NK-92 (cell line): Measurements from ENCODE around the gene UIMC1.

ENCODE experiments used
- DNase-seq: peaks from one replicate; lab custom pipeline; 2025; ENCODE audit not compliant: unreplicated experiment; lab: John Stamatoyannopoulos, UW

Gene UIMC1

DNA sequence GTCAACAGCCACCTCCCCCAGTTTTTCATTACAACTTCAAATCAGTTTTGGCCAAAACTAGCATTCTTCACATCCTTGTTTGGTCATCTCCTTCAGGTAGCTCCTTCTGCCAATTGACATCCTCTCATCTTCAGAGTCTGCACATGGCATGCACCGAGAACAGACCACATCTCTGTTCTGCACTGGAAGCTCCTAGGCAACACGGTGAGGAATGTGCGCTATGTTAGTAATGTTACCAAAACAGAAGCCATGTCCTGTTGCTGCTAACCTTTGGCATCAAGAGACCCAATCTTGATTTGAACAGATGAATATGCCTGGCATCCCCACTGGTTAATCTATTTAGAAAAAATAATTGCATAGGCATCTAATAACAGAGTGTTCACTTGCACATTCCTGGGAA, 102.3 kb downstream of the UIMC1 start:
- DNase-seq = no peak

DNA sequence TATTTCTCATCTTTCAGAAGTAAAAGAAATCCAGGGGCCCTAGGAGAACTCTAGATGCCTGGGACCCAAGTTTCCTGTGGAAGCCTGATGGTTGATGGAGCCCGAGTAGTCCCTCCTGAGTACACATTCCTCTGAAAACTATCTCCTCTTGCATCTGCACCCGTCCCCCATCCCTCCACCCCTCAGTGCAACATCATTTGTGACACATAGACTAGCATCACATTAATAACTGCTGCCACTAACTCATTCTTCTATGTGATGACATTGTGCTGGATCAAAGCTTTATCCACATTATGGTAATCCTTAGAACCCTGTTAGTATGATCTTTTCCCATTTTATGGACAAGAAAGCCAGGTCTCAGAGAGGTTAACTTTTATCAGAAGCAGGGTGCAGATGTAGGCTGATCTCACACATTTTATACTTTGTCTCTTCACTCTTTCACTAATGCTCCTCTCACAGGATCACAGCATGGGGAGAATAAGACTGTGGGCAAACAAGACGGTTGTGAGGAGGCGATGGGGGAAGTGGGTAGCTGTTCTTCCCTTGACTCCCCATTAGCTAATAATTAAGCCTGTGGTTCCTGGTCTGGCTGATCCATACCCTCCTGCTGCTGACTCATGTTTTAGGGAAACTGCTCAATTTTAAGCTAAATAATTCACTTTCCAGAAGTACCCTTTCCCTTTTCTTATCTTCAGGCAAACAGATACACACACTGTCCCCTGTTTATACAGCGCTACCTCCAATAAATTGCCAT, 103.5 kb downstream of the UIMC1 start:
- DNase-seq = no peak

DNA sequence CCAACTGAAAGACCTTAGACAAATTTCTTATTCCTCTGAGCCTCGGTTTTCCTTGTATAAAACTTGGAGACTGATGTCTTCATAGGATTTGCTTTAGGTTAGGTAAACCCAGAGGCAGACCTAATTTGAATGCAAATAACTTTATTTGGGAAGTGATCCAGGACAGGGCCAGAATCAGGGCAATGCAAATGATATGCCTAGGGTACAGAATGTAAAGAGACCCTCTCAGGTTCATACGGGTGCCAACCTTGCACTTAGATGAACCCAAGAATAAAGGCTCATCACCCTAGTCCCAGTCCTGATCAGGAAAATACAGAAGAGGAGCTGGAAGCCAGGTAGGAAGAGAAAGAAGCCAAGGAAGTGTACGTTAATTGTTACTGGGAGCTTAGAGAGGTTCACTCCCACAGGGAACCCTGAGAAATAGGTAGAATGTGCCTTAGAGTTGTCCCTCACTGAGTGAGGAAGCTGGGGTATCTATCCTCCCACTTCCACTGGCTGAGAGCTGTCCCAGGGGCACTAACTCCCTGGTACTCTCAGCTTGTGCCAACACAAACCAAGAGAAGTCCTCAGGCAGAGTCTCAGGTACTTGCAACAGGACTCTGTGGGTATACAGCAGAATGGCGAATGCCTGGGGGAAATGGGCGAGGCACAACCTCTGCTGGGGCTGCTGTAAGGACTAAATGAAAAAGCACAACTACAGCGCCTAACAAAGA, 104.3 kb downstream of the UIMC1 start:
- DNase-seq = no peak

DNA sequence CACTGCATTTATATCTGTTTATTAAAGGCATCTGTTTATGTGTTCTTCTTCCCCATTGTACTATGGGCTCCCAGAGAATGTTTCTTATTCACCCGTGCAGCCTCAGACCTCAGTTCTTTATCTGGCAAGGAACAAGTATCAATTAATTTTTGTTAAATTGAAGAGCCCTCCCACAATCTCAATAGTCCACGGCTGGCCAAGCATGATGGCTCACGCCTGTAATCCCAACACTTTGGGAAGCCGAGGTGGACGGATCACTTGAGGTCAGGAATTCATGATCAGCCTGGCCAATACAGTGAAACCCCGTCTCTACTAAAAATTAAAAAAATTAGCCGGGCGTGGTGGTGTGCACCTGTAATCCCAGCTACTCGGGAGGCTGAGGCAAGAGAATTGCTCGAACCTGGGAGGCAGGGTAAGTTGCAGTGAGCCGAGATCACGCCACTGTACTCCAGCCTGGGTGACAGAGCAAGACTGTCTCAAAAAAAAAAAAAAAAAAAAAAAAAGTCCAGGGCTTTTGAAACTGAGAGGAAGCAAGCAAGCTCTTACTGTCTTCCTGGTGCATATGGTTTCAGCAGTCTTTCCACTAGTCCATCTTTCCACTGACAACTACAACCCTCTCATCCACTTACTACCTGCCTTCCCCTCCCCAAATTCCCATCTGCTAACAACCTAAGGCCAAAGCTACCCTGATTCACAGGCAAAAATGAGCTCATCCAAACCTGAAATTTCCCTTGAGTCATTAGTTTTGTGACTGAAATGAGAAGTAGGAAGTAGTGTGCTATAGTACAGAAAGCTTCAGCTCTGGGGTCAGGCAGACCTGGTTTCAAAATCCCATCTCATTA, 105.1 kb downstream of the UIMC1 start:
- no peak for DNase-seq

DNA sequence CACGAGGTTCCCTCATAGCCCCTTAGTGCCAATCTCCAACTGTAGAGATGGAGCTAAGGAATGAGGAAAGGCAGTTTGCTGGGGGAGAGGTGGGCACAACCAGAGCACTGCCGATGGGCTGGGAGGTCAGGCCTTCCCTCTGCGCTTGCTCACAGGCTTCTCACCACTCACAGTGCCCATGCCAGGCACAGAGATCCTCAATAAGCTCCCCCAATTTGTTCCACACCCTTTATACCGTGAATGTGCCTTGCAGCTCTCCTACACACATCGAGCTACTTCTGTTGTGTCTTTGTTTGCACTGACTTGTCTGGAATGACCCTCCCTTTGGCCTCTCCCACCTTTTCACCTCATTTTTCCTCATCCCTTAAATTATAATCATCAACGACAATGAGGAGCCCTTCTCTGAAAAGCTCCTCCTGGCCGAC, 105.8 kb downstream of the UIMC1 start:
- no peak for DNase-seq

DNA sequence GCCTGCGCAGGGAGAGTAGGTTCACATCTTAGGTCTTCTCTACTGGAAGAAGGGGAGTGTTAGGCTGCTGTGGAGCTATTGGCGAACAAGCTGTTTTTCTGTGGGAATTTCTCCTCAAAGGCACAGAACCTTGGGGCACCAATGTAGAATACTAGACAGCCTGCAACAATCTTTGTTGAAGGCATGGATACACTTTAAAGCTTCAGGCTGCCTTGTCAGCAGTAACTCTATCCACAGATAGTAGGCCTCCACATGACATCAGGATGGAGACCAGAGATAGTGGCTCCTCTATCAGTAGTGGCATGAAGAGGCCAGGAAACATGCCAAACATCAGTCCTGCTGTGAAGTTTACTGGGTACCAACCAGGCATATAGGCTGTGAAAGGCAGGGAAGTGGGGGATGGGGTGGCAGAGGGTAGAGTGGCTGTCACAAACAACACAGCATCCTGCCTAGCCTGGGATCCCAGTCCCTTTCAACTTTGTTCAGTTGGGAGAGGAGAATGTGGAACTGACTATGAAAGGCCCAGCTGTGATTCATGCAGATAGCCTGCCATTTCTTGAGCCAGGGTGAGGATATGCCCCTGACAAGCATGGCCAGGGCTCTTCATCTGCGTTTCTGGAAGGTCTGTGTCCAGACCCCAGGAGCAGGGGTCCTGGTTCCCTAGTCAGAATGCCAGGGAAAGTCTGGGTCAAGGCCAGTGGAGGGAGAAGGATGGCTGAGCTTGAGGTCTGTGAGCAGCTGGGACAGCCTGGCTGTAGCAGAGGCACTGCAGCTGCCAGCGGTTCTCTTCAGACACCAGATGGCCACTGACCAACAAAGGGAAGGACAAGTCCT, 106.4 kb downstream of the UIMC1 start:
- DNase-seq = no peak

DNA sequence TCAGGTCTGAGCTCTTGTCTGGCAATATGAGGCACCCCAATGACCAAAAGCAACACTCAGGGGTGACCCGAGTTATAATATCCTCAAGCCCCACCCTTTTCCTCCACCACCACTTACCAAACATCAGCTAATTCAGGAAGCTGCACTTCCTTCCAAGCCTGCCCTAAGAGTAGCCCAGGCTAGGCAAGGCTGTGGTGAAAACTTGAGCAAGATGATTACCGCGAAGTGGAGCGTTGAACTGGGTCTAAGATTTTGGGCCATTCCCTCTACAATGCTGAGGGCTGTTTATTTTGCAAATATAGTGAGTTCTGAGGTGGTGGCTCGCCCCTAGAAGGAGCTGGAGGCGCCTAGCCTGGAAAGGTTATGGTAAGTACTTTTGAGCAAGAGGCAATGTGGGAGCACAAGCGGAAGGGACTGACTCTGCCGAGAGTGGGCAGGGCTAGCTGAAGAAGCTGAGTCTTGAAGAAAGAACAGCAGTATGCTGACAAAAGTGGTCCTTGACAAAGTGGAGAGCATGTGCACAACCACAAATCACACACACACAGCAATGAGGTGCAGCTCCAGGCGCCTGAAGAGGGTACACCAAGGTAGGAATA, 107.2 kb downstream of the UIMC1 start, which contains the start of gene HK3:
Gene HK3 (minus strand): TSS at position 51 of the 596 bp plus-strand sequence. CDS start 3,187 bp downstream, outside the sequence.
- no peak for DNase-seq

DNA sequence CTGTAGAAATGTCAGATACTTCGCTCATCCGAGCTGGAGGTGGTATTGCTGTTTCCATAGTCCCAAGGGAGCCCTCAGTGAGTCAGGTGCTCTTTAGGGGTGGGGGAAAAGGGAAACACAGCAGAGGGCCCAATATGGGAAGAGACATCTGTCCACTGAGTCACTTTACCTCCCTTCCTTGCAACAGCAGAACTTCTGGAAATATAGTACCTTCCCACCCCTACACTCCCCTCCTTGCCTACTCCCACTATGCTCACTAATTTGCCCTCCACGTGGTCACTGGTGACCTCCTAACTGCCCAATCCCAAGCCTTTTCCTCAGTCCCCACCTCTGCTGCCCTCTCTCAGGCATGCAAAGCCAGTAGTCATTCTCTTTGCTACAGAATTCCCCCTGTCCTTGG, 109.3 kb downstream of the UIMC1 start:
- no peak for DNase-seq

DNA sequence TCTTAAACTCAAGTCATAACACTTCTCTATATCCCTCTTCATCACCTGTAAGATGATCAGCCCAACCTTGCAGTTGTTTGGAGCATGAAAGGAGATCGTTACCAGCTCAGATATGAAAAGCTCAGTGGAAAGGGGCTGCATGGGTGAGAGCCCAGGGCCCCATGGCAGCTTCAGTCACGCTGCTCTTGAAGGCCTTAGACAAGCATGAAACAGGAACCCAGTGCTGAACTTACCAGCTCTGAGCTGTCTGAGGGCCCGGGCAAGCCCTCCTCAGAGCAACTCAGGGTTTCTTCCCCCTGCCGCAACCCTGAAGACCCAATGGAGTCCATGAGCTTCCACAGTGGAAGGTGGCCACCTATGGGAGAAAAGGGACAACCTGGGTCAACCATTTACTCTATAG, 110.7 kb downstream of the UIMC1 start:
- no peak for DNase-seq

DNA sequence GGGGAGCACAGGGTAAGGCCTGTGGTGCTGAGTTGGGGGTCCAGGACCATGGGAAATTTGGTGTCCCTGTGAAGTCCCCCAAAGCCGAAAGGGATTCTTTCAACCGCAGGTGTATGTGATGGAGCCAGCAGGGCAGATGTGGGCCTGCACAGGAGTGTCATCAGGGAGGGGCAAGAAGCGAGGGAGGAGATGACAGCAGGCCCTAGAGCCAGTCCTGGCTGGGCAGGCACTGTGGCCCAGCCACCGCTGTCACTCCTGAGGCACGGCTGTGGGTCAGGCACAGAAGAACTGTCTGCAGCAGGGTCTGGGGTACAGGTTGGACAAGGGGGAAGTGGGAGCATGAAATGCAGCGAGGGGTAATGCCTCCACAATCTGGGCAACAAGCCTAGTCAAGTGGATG, 112.3 kb downstream of the UIMC1 start:
- no peak for DNase-seq

DNA sequence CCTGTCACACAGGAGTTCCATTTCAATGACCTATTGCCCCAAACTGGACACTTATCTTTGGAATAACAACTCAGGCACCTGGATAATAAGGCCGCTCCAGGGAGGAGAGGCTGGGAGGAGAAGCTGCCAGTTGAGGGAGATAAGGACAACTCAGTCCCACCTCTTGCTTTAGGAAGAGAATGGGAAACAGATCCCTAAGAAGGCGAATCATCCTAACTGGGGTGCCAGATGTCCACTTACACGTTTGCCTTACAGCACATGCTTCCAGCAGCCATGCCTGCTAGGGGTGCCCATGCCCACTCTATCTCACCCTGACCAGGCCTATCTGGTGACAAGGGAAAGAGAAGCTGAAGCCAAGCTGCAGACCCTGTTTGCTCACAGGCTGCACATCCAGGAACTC, 113.9 kb downstream of the UIMC1 start:
- no peak for DNase-seq

DNA sequence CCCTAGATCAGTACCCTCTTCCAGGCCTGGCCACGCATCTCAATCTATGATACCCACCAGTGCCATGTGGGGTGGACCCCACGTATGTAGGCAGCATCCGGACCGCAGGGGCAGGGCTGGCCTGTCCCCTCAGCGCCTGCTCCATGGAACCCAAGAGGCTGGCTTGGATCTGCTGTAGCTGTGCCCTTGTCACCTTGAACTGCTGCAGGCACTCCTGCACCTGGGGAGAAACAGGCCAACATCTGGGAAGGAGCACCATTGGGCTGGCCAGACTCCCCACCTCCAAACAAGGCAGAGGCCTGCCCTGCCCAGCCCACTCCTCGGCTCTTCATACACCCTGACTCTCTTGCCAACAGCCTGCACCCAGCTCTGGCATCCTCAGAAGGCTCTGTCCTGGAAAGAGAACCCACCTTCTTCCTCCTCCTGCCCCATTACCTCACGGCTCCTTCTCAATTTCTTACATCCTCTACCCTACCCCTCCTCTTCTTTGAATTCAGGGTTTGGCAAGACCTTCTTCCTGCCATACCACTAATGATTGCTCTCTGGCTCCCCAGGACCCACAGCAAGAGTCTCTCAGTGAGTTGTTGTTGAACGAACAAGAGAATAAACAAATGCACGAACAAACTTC, 115.1 kb downstream of the UIMC1 start:
- no peak for DNase-seq

DNA sequence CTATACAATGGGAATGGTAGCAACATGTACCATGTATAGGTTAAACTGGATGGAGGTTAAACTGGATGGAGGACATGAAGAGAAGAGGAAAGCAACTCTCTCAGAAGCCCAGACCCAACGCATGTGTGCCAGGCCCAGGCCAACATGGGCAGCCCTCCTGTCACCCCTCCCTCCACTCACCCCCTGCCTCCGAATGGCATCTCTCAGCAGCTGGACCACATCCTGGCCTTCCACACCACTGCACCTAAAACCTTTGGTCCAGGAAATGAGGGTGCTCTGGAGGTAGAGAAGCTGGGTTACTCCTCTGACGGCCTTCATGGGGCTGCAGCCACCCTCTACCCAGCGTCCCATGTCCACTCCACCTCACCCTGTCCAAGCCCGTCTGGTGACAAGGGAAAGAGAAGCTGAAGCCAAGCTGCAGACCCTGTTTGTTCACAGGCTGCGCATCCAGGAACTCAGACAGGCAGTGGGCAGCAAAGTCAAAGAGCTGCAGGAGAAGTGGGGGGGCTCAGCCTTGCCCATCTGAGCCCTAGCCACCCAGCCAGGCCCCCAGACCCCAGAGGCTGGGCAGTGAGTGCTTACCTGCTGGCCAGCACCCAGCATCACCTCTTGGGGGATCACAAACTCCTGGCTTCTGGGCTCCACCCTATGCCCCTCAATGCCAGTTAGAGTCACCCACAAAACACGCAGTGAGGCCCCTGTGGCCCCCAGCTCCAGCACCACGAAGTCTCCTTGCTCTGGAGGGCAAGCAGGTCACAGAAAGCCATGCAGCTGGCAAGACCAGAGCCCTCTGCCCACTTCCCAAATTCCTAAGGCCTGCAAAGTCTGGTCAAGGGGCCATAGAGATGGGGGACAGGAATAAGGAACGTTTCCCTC, 115.9 kb downstream of the UIMC1 start:
- no peak for DNase-seq

DNA sequence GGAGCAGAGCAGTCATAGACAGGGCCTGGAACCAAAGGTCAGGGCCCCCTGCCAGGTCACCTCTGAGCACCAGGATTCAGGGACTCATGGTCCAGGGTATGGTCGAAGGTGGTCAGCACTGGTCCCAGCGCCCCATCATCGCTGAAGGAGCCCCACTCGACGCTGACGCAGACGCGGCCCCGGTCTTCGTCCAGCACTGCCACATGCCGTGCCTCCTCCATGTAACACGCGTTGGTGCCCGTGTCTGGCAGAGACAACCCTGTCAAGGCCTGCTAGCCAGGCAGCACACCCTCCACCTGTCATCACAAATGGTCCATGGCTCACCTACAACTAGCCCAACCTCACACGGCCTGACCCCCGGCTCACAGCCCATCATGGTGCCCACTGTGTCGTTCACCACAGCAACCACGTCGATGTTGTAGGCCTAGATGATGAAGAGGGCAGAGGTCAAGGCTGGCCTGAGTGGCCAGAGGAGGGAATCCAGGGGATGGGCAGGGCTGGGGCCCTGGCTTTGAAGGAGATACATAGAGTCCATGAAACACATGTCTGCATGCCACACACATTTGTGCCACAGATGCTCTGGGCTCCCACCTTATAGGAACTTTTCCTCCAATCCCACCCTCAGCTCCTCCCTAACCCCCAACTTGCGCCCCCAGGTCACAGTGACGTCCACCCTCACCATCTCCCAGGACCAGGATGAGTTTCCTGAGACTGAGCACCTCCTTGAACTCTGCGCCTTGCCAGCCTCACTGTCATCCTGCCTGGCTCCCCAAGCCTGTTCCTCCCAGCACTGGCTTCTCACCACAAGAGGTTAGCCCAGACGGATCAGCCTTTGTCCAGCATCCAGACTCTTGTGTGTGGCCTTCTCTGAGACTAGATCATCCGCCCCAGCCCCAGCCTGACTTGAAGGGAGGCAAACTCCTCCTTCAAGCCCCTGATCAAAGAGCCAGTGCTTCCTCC, 117.0 kb downstream of the UIMC1 start:
- no peak for DNase-seq

DNA sequence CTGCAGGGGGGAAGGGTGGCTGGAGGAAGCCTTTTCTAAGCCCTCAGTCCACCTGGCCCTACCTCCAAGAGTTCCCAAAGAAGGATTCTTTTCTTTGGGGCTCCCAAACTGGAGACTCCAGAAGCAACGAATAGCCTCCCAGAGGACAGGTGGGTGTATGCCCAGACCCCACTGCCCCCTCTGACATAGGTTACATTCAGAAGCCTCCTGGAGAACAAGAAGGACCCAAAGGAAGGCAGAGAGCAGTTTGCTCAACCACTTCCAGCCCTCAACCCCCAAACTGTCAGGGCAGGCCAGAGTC, 117.8 kb downstream of the UIMC1 start:
- no peak for DNase-seq

DNA sequence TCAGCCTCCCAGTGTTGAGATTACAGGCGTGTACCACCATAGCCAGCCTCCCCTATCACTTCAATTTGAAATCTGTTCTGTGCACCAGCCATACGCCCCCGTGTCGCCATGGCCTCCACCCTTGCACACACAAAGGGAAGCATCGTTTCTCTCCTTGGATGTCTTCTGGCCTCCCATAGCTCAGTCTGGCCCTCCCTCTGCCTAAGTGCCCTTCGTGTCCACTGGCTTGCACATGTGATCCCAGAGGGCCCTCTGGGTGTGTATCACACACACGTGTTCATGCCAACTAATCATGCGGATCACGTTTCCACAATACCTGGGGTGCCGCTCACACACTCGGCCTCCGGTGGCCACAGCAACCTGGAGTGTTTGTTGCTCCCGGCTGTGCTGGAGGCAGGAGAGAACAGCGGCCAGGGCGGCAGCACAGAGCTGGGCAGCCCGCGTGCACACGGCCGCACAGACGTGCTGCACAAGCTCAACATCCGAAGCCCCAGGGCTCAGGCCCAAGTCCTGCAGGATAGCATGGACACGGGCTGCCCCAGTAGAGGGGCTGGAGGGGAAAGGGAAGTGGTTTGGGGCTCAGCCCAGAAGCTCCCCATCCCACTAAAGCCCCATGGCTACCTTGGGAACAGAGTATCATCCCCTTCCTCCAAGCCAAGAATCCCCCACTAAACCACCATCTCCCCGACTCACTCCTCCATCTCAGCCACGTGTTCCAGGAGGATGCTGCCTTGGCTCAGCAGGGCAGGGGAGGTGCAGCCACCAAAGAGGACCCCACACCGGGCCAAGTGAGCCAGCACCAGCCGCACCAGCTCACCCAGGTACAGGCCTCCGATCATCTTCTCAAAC, 118.3 kb downstream of the UIMC1 start:
- DNase-seq = no peak

DNA sequence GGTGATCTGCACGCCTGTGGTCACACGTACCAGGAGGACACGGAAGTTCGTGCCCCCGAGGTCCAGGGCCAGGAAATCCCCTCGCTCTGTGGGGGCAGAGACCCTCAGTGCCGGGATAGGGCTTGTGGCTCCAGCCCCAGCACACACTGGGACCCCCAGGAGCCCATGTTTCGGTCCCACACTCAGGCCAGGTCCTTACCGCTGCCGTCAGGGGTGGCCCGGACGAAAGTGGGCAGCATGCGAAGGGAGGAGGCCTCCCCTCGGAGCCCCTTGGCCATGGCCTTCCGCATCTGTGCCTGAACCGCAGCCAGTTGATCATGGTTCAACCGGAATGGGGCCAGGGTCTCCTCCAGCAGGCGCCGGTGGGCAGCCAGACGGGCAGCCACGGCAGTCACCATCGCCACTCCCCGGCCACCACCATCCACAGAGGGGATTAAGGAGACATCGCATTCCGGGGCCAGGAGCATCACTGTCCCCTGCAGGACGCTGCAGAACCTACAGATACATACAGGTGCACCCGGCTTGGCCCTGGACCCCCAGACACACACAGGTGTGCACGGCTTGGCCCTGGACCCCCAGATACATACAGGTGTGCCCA, 119.2 kb downstream of the UIMC1 start:
- no peak for DNase-seq
